Measurements from ENCODE around the gene SGPL1. TPM values are rescaled to one million over a fixed set of nuclear protein-coding genes. Genes with fewer than 3 reads are reported as not detected.

The SGPL1 gene
- total RNA-seq, 1 experiment from 2014 or later: 41.4 TPM

DNA sequence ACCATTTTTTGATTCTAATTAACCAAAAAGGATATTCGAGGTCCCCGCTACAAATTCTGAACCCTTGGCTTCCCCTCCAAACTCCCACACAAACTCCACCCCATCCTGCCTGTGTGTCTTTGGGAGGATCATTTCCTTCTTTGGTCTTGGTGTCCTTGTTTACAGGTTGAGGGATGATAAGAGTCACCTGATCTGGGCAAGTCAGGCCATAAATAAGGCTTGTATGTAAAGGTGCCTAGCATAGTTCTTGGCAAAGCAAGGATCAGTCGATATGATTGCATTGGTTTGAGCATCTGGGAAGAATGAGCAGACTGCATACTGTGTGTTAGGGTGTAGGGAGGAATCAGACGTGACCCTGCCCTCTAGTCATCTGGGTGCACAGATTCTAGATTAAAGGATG lies 1.6 kb upstream of the SGPL1 start:
- DNase-seq: no peak
- Histone ChIP-seq H3K4me1 (no peaks in the 10 kb centered on the region), H3K4me3 (no peak overlapping the region), H3K36me3 (peaks cover 10% of the 10 kb centered on the region; the same call in 1 of the 2 replicates), H3K27me3 (no peaks in the 10 kb centered on the region), H3K27ac (no peak overlapping the region), H3K9me3 (replicated peaks) (no peaks in the 10 kb centered on the region)

- peak overlapping the region; percentile 86 for H3K4me3 ChIP-seq
- peak; percentile 73 to 84 for DNase-seq
- no peaks in the 10 kb centered on the region for H3K9me3 ChIP-seq (replicated peaks)
- no peaks in the 10 kb centered on the region for H3K27me3 ChIP-seq
- no peaks in the 10 kb centered on the region for H3K4me1 ChIP-seq
- H3K27ac ChIP-seq: peak overlapping the region; percentile 70
- H3K36me3 ChIP-seq: peaks cover 10% of the 10 kb centered on the region; the same call in 1 of the 2 replicates
These were observed 609 bp downstream of the SGPL1 start for GRCh38 chr10:70816220-70816894.

DNA sequence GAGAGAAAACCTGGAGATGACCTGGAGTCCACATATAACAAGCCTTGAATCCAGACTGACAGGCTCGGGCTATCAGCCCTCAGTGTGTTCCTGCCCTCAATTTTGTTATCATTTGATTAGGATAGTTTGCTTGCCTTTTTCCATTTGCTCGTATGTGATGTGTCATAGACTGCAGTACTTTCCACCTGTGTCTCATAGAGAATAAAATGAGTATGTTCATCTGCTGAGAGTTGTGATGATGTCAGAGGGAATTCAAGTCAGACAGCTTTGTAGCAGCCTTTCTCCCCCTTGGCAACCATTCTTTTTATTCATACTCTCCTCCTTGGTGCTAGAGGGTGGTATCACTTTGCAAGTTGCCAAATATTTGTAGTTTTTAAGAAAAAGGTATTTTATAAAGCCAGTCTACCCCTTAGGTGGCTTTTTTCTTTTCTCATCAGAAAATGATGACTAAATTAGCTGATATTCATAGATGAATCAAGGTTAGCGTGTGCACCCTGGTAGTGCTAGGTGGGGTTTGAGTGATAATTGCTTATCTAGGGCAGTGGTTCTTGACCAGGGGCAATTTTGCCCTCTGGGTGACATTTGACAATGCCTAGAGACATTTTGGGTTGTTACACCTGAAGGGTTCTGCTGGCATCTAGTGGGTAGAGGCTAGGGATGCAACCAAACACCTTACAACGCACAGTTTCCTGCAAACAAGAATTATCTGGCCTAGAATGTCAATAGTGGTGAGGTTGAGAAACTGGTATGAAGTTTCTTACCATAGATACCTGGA lies 5.4 kb downstream of the SGPL1 start:
- DNase-seq: no peak
- H3K27ac ChIP-seq: no peak overlapping the region

GRCh38 chr10:70822076-70822820 lies 6.5 kb downstream of the SGPL1 start:
- H3K9me3 ChIP-seq (replicated peaks): no peaks in the 10 kb centered on the region
- H3K36me3 ChIP-seq: peaks cover 14% of the 10 kb centered on the region; the same call in 1 of the 2 replicates
- H3K4me3 ChIP-seq: no peak overlapping the region
- H3K27ac ChIP-seq: no peak overlapping the region
- no peak for DNase-seq
- H3K27me3 ChIP-seq: no peaks in the 10 kb centered on the region
- H3K4me1 ChIP-seq: no peaks in the 10 kb centered on the region

More for the DNA sequence above, 5.4 kb downstream of the SGPL1 start:
- no peaks in the 10 kb centered on the region for H3K27me3 ChIP-seq
- no peaks in the 10 kb centered on the region for H3K4me1 ChIP-seq
- H3K4me3 ChIP-seq: no peak overlapping the region
- peaks cover 10% of the 10 kb centered on the region; the same call in 1 of the 2 replicates for H3K36me3 ChIP-seq
- no peaks in the 10 kb centered on the region for H3K9me3 ChIP-seq (replicated peaks)

GRCh38 chr10:70827086-70827757 lies 11.5 kb downstream of the SGPL1 start:
- no peaks in the 10 kb centered on the region for H3K4me1 ChIP-seq
- H3K36me3 ChIP-seq: 0 out of 2 replicates have a peak, but pooled peaks cover 5% of the 10 kb centered on the region
- H3K4me3 ChIP-seq: no peak overlapping the region
- no peaks in the 10 kb centered on the region for H3K9me3 ChIP-seq (replicated peaks)
- H3K27me3 ChIP-seq: no peaks in the 10 kb centered on the region
- no peak overlapping the region for H3K27ac ChIP-seq
- no peak for DNase-seq

GRCh38 chr10:70828923-70829322 lies 13.2 kb downstream of the SGPL1 start:
- 0 out of 2 replicates have a peak, but pooled peaks cover 5% of the 10 kb centered on the region for H3K36me3 ChIP-seq
- no peaks in the 10 kb centered on the region for H3K4me1 ChIP-seq
- no peak overlapping the region for H3K4me3 ChIP-seq
- H3K27me3 ChIP-seq: no peaks in the 10 kb centered on the region
- DNase-seq: no peak
- H3K27ac ChIP-seq: no peak overlapping the region
- no peaks in the 10 kb centered on the region for H3K9me3 ChIP-seq (replicated peaks)

DNA sequence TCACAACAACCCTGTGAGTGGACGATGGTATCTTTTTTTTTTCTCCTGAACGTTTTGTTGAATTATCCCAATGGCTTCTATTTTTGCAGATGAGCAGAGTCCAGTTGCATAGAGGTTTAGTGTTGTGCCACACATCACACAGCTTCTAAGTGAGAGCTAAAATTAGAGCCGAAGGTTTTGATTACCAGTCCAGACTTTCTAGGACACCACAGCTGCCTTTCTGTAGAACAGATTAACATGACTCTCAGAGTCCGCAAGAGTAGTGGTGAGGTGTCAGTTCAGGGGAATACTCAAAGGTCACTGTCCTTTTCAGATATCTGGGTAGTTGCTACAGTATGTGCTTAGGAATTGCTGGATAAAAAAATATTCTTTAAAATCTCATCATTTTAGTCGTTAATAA lies 13.8 kb downstream of the SGPL1 start:
- H3K27ac ChIP-seq: no peak overlapping the region
- 0 out of 2 replicates have a peak, but pooled peaks cover 5% of the 10 kb centered on the region for H3K36me3 ChIP-seq
- DNase-seq: peak in 1 of 2 experiments; percentile 8
- no peaks in the 10 kb centered on the region for H3K9me3 ChIP-seq (replicated peaks)
- H3K4me1 ChIP-seq: no peaks in the 10 kb centered on the region
- no peak overlapping the region for H3K4me3 ChIP-seq
- no peaks in the 10 kb centered on the region for H3K27me3 ChIP-seq

GRCh38 chr10:70830164-70830563 lies 14.4 kb downstream of the SGPL1 start:
- no peaks in the 10 kb centered on the region for H3K27me3 ChIP-seq
- no peak overlapping the region for H3K4me3 ChIP-seq
- H3K27ac ChIP-seq: no peak overlapping the region
- no peaks in the 10 kb centered on the region for H3K9me3 ChIP-seq (replicated peaks)
- 0 out of 2 replicates have a peak, but pooled peaks cover 5% of the 10 kb centered on the region for H3K36me3 ChIP-seq
- H3K4me1 ChIP-seq: no peaks in the 10 kb centered on the region
- DNase-seq: no peak

DNA sequence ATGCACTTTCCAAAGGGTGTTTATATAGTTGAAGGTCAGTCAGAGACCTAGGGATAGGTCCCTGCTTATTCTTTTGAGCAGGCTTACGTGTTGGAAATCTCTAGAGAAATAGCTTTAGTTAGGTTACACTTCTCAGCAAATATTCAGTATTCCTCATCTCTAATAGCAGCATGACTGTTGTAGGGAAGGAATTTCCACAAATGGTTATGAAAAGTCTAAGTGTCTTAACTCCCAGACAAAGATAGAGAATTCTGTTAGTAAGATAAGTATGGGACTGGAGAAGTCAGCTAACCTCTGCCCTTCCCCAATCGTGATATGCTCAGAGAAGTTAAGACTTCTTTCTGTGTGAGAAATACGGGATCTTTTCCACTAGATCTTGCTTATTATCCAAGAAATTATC lies 16.5 kb downstream of the SGPL1 start:
- Histone ChIP-seq H3K36me3 (0 out of 2 replicates have a peak, but pooled peaks cover 1% of the 10 kb centered on the region), H3K4me3 (no peak overlapping the region), H3K9me3 (replicated peaks) (no peaks in the 10 kb centered on the region), H3K27me3 (no peaks in the 10 kb centered on the region), H3K27ac (no peak overlapping the region), H3K4me1 (no peaks in the 10 kb centered on the region)
- DNase-seq: no peak

DNA sequence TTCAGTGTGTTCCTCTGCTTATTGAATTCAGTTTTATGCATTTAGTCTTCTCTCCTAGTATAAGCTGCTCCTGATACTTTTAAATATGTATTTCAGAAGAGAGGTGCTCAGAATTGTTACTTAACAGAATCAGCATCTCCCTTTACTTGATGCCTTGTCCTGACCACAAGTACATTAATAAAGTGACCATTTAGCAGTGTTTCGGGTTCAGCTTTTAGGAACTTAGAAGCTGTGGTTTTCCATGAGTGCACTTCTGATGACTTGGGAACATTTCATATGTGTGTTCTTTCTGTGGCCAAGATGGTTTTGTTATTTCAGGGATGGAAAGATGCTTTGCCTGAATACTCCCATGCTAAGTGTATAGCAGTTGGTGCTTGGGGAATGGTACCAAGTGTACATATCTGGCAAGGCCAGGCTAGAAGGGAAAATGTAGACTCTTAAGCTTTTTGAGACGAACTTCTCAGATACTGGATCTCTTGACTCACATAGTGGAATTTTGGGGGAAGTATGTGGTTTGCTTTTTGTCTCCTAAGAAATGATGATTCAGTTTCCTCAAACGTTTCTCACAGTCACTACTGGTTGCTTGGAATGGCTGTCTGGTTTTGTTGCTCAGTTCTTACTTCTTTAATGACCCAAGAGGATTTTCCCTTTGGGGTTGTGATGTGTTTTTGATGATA lies 17.2 kb downstream of the SGPL1 start:
- Histone ChIP-seq H3K4me1 (no peaks in the 10 kb centered on the region), H3K27ac (no peak overlapping the region), H3K4me3 (no peak overlapping the region), H3K27me3 (no peaks in the 10 kb centered on the region), H3K9me3 (replicated peaks) (no peaks in the 10 kb centered on the region), H3K36me3 (no peaks in the 10 kb centered on the region)
- DNase-seq: no peak

- H3K4me1 ChIP-seq: no peaks in the 10 kb centered on the region
- no peak for DNase-seq
- H3K36me3 ChIP-seq: no peaks in the 10 kb centered on the region
- no peaks in the 10 kb centered on the region for H3K27me3 ChIP-seq
- H3K9me3 ChIP-seq (replicated peaks): no peaks in the 10 kb centered on the region
- H3K27ac ChIP-seq: no peak overlapping the region
- no peak overlapping the region for H3K4me3 ChIP-seq
These were observed 17.9 kb downstream of the SGPL1 start for GRCh38 chr10:70833601-70834000.

GRCh38 chr10:70834021-70834420 lies 18.3 kb downstream of the SGPL1 start:
- Histone ChIP-seq H3K27ac (no peak overlapping the region), H3K27me3 (no peaks in the 10 kb centered on the region), H3K9me3 (replicated peaks) (no peaks in the 10 kb centered on the region), H3K36me3 (no peaks in the 10 kb centered on the region), H3K4me3 (no peak overlapping the region), H3K4me1 (no peaks in the 10 kb centered on the region)
- no peak for DNase-seq

DNA sequence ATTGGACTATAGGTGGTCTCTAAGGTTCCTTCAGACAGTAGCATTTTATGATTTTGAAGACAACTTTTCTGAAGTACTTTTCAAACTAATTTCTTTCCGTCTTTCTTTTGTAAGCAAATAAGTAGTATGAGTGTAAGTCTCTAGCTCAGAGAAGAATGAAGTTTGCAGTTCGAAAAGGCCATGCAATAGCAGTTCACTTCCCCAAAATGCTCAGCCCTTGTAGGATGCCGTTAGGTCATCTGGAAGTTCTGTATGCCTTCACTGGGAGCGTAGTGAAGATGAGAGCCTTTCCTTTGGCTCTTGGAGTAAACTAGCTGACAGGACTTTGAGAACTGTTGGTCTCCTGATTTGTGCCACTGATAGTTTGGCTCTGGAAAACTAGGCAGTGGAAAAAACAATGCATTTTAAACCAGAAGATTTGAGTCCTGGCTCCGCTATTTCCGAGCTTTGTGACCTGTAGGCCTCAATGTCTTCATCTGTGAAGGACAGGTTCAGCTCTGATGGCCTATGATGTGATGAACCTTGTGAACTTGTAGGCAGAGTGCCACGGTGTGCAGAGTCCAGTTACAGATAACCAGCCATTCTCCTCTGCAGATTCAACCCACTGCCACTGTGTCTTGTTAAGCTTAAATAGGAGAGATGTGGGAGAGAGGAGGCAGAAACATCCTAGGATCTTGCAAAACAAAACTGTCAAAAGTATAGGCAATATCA lies 18.8 kb downstream of the SGPL1 start:
- Histone ChIP-seq H3K4me1 (no peaks in the 10 kb centered on the region), H3K9me3 (replicated peaks) (no peaks in the 10 kb centered on the region), H3K36me3 (no peaks in the 10 kb centered on the region), H3K27me3 (no peaks in the 10 kb centered on the region), H3K27ac (no peak overlapping the region), H3K4me3 (no peak overlapping the region)
- DNase-seq: no peak
